ENCODE measurements around the gene PARVG.

PARVG gene

DNA sequence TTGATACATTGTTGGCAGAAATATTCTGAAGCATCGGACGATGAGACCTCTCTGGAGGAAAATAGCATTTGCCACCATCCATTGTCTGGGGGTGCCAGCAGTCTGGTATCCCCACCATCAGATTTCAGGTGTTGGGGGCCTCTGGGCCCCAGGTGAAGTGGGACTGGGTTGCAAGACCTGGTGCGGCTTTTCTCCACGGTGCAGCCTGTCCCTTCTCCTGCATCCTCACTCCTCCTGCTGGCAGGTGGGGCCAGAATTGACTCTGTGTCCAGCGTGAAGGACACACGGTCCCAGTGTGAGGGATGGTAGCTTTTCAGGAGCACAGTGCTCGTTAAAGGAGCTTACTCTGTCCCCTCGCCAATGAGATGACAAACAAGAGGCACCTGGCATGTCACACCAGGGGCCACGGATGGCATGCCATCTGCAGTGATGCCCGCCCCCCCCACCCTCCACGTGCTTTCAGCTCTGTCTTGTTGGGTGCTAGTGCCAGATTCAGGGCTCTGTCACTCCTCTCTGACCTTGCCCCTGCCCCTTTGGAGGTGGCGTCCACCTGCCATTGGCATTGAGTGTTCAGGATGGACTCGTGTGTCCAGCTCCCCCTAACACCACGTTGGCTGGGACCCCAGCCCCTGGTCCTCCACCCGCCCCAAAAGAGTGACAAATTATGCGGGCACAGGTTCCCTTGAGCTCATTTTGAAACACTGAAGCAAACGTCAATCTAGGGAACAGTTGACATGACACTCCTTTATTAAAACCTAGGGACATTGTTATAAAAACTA, 62.4 kb downstream of the PARVG start:
- no peaks in the 10 kb centered on the region for H3K36me3 ChIP-seq
- TF ChIP-seq, protein P1, sequence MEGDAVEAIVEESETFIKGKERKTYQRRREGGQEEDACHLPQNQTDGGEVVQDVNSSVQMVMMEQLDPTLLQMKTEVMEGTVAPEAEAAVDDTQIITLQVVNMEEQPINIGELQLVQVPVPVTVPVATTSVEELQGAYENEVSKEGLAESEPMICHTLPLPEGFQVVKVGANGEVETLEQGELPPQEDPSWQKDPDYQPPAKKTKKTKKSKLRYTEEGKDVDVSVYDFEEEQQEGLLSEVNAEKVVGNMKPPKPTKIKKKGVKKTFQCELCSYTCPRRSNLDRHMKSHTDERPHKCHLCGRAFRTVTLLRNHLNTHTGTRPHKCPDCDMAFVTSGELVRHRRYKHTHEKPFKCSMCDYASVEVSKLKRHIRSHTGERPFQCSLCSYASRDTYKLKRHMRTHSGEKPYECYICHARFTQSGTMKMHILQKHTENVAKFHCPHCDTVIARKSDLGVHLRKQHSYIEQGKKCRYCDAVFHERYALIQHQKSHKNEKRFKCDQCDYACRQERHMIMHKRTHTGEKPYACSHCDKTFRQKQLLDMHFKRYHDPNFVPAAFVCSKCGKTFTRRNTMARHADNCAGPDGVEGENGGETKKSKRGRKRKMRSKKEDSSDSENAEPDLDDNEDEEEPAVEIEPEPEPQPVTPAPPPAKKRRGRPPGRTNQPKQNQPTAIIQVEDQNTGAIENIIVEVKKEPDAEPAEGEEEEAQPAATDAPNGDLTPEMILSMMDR (IDR thresholded peaks at IDR 0.05) = no peak
- H3K27me3 ChIP-seq = peaks cover 24% of the 10 kb centered on the region
- no peak overlapping the region for H3K4me3 ChIP-seq (ENCODE audit: low read depth in 1 of 2, low read length in 1 of 2)
- no peaks in the 10 kb centered on the region for H3K9me3 ChIP-seq
- H3K27ac ChIP-seq = no peak overlapping the region
- no peaks in the 10 kb centered on the region for H3K4me1 ChIP-seq (ENCODE audit: control insufficient read depth in 1 of 2, insufficient read depth in 1 of 2, low read depth in 1 of 2, low read length in 1 of 2)

DNA sequence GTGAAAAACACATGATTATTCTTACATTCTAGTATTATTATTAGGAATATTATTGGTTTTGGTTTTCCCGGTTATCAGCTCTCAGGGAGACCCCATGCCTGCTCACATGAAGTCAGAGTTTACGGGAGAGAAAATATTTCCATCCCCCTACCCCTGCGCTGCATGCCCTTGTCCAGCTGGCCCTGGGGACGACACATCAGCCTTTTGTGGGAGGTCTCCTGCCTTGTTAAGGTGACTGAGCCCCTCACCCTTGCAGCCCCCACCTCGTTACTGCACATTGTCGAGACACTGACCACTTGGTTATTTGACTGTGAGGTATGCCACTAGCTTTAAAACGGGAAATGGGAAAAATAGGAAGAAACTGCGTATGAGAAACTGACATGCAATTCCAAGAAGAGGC, 63.0 kb downstream of the PARVG start:
- peaks cover 24% of the 10 kb centered on the region for H3K27me3 ChIP-seq
- TF ChIP-seq, protein P1 (IDR thresholded peaks at IDR 0.05) = no peak
- no peak overlapping the region for H3K4me3 ChIP-seq (ENCODE audit: low read depth in 1 of 2, low read length in 1 of 2)
- no peaks in the 10 kb centered on the region for H3K9me3 ChIP-seq
- no peaks in the 10 kb centered on the region for H3K4me1 ChIP-seq (ENCODE audit: control insufficient read depth in 1 of 2, insufficient read depth in 1 of 2, low read depth in 1 of 2, low read length in 1 of 2)
- H3K36me3 ChIP-seq = no peaks in the 10 kb centered on the region
- H3K27ac ChIP-seq = no peak overlapping the region

DNA sequence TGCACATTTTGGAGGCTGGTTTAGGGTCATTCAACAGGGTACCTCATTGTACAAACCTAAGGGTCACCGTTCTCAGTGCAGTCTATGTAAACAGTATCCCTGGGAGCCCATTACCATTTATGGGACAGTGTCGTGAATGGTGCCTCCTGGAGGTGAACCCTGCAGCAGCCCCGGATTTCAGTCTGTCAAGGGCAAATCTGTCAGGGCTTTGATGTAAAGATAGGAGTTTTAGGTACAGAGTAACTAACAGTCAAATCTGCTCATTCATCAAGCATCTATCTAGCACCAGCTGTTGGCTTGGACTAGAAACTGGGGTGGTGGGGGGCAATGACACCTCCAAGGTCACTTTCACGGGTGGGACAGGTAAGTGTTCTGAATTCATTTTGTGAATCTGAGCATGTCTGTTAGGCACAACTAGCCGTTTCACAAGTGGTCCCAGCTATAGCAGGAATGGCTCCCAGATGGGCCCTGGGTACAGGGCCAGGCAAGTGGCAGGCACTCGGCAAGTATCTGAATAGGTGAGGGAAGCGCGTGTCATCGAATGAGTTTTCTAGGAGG, 63.6 kb downstream of the PARVG start:
- TF ChIP-seq, protein P1 (IDR thresholded peaks at IDR 0.05) = no peak

DNA sequence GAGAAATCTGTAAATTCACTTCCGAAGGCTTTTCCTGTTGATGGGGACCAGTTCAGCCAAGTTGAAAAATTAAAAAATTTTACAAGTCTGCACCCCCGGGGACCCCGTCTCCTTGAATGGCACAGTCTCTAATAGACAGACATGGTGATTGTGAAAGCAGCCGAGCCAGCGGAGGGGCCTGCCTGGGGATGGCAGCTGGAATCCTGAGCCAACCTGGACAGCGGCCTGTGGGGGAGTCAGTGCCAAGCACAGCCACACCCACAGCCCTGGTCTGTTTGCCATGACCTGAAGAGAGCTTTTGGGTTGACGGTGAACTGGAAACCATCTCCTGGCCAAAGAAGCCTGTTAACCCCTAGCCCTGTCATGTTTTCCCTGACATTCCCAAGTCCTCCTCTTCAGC, 64.7 kb downstream of the PARVG start:
- Histone ChIP-seq H3K36me3 (no peaks in the 10 kb centered on the region), H3K9me3 (peaks cover 4% of the 10 kb centered on the region), H3K27me3 (peaks cover 16% of the 10 kb centered on the region), H3K4me1 (ENCODE audit: control insufficient read depth in 1 of 2, insufficient read depth in 1 of 2, low read depth in 1 of 2, low read length in 1 of 2) (no peaks in the 10 kb centered on the region), H3K27ac (no peak overlapping the region), H3K4me3 (ENCODE audit: low read depth in 1 of 2, low read length in 1 of 2) (no peak overlapping the region)
- TF ChIP-seq, protein P1 (IDR thresholded peaks at IDR 0.05) = no peak

More for the DNA sequence above, 63.6 kb downstream of the PARVG start:
- Histone ChIP-seq H3K36me3 (no peaks in the 10 kb centered on the region), H3K27ac (no peak overlapping the region), H3K9me3 (peaks cover 2% of the 10 kb centered on the region), H3K4me1 (ENCODE audit: control insufficient read depth in 1 of 2, insufficient read depth in 1 of 2, low read depth in 1 of 2, low read length in 1 of 2) (no peaks in the 10 kb centered on the region), H3K4me3 (ENCODE audit: low read depth in 1 of 2, low read length in 1 of 2) (no peak overlapping the region), H3K27me3 (peaks cover 24% of the 10 kb centered on the region)

DNA sequence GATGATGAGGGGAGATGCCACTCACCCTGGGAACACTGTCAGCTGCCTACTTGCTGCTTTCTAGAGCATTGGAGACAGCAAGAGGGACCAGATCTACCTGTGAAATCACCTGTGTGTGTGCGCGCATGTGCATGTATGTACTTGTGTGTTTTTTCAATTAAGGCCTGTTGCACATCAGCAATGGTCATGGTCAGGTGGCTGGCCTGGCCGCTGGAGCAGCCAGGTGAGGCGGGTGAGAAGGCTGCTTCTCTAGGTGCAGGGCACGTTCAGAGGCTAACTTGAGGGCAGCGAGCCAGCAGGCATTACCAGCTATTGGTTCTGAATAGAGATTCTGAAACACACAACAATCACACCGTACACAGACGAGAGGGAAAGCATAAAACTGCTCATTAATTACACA, 65.1 kb downstream of the PARVG start:
- Histone ChIP-seq H3K27me3 (peaks cover 12% of the 10 kb centered on the region), H3K4me1 (ENCODE audit: control insufficient read depth in 1 of 2, insufficient read depth in 1 of 2, low read depth in 1 of 2, low read length in 1 of 2) (no peaks in the 10 kb centered on the region), H3K36me3 (no peaks in the 10 kb centered on the region), H3K4me3 (ENCODE audit: low read depth in 1 of 2, low read length in 1 of 2) (no peak overlapping the region), H3K9me3 (peaks cover 4% of the 10 kb centered on the region), H3K27ac (no peak overlapping the region)
- TF ChIP-seq, protein P1 (IDR thresholded peaks at IDR 0.05) = no peak
